Right cardiac atrium (tissue), 5 donors: ENCODE data around the gene ARAP2. TPM values are rescaled to one million over a fixed set of nuclear protein-coding genes. Genes with fewer than 3 reads are reported as not detected.

Experiments
- ATAC-seq, 2 donors: fragments of 200-7000 bp; cut with Tn5 transposase; one replicate each; pipeline versions ENCODE4 v1.8.0 to v1.9.1; 2020; ENCODE audit warnings: moderate library complexity in 2 of 2, mild to moderate bottlenecking in 1 of 2
- DNase-seq, 3 donors: peaks; one replicate each; pipeline ENCODE4 v3.0.0-alpha.2; 2020
- H3K27ac ChIP-seq: one replicate; pipeline ENCODE4 v1.5.1; 2013; ENCODE audit warnings: mild to moderate bottlenecking, low read length, control low read depth, moderate library complexity
- H3K27me3 ChIP-seq: one replicate; pipeline ENCODE4 v1.6.1; 2013; ENCODE audit not compliant: control insufficient read depth, insufficient read depth
- H3K4me1 ChIP-seq: one replicate; pipeline ENCODE4 v1.6.1; 2013; ENCODE audit warnings: low read length; ENCODE audit not compliant: control insufficient read depth, insufficient read depth
- H3K4me3 ChIP-seq: one replicate; pipeline ENCODE4 v1.5.1; 2013; ENCODE audit warnings: low read length, control low read depth
- H3K9me3 ChIP-seq: one replicate; pipeline ENCODE4 v1.6.1; 2013; ENCODE audit warnings: low read length; ENCODE audit not compliant: control insufficient read depth
- WGBS: extraction: QIAGEN DNeasy Blood & Tissue Kit; methylation state at CpG from one replicate; pipeline ENCODE4 v1.1.7; 2013; 5-methylcytosine and 5-hydroxymethylcytosine counted together
- intact Hi-C, 4 donors: fragments of 100-400 bp; cut with DNase I; formaldehyde crosslinking; loops; one replicate each; pipeline versions ENCODE4 v1.11.0 to v1.14.0; 2022 to 2023
- polyA plus RNA-seq: library from polyadenylated mRNA; stranded (reverse); fragments of 200-250 nt; gene quantifications from one replicate; pipeline ENCODE4 v1.2.3, GENCODE V29; 2013
- total RNA-seq, 4 donors: library from RNA; stranded (reverse); fragmentation: NEBNext Ultra II Directional; extraction: Animal tissue kit (Norgen Biotek cat#: 25700); gene quantifications; one replicate each; pipeline ENCODE4 v1.2.1, GENCODE V29; 2021
- donor health status: healthy with polysubstance abuse.
- donor health status: DM: no; HTN: yes; CAD: no.
- donor health status: DM: no; HTN: no; CAD: no.
- donor health status: DM: no; HTN: yes; CAD: no; lungs with severe emphysema.
- donor health status: DM: yes; HTN: yes; CAD: no.

ARAP2 gene
- total and polyA plus RNA-seq, 5 donors: 0.72 to 9.4 (median 3.7) TPM

DNA sequence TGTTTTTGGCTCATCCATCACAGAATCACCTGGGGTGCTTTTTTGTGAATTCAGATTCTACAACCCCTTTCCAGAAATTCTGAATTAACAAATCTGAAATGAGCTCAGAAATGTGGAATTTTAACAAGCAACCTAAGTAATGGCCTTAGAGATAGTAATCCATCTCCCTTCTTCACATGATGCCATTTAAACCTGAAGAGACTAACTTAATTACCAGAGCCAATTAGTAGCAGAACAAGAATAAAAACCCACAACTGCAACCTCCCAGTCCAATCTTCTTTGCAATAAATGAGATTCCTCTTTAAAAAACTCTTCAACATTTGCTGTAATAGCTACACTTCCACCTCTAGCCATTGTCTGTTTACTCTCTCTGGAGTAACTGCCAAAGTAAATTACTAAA is 69.7 kb downstream of the ARAP2 start:
- no peaks in the 10 kb centered on the region for H3K27me3 ChIP-seq
- H3K27ac ChIP-seq: no peak overlapping the region
- DNase-seq (no peak), ATAC-seq (no peak)
- H3K4me3 ChIP-seq: no peak overlapping the region
- intact Hi-C loops: no loop called here
- no peaks in the 10 kb centered on the region for H3K9me3 ChIP-seq
- H3K4me1 ChIP-seq: no peaks in the 10 kb centered on the region

DNA sequence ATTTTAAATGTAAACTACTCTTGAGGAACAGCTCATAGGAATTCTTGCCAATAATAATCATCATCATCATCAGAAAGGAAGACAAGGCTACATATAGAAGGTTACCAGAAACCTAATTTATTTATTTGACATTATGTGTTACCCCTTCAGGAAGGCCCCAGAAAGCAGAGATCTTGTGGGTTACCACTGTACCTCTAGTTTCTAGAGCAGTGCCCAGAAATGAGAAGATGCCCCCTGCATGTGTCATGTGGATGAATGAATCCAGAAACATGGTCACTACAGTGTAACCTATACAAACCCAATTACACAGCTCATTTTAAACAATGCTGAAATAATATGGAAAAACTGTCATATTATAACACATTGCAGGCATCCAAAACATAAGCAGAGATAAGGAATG is 70.4 kb downstream of the ARAP2 start:
- no peak for DNase-seq
- no peak for ATAC-seq
- intact Hi-C loops: no loop called here
- H3K4me1 ChIP-seq: no peaks in the 10 kb centered on the region
- no peaks in the 10 kb centered on the region for H3K27me3 ChIP-seq
- no peak overlapping the region for H3K27ac ChIP-seq
- H3K9me3 ChIP-seq: no peaks in the 10 kb centered on the region
- no peak overlapping the region for H3K4me3 ChIP-seq

DNA sequence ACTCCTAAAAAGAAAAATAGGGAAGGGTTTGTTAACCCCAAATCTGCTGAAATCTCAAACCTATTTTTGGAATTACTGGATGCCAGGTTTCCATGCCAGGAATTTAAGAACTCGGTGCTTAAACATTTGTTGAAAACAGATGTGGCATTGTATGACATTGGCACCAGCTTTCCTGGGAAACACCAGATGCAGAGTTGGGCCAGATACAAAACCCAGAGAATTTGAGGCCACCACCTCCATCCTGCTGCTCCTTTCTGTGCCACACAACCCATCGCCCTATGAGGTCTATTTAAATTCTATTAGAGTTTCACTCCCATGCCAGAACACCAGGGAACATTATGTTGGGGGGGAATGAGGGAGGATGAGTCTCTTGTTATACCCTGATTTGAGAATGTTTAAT is 71.7 kb downstream of the ARAP2 start:
- H3K4me3 ChIP-seq: no peak overlapping the region
- H3K27me3 ChIP-seq: no peaks in the 10 kb centered on the region
- no peak for DNase-seq
- intact Hi-C loops: no loop called here
- ATAC-seq: no peak
- no peak overlapping the region for H3K27ac ChIP-seq
- no peaks in the 10 kb centered on the region for H3K4me1 ChIP-seq
- 48% methylated on average over 2 of the region's 2 CpGs for WGBS
- no peaks in the 10 kb centered on the region for H3K9me3 ChIP-seq

DNA sequence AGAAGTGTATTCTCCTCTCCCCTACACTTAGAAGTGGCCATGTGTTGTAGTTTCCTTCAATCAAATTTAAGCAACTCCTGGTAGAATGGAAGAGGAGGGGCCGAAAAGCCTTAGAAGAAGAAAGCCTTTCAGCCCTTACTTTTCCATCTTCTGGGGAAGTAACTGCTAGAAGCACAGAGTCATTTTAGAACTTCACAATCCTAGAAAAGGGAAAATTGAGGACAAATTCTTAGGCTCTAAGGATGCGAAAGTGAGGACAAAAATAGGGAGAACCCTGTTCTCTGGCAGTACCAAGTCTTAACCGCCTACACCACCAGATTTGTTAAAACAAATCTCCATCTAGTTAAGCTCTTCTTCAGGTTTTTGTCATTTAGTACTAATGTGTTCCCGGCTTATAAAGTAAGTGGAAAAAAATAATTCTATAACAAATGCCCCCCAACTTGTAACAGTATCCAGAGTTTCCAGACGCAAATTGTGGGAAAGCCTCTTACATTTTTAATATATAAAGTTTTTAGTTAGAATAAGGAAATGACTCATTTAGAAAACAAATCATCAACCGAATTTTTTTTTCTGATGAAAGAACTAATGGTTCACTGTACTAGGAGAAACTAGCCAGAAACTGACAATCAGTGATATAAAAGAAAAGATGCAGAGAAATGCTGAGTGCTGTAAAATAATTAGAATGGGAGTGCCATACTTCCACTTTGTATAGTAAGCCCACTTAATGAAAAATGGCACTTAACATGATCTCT is 76.0 kb downstream of the ARAP2 start:
- Histone ChIP-seq H3K27me3 (no peaks in the 10 kb centered on the region), H3K4me3 (no peak overlapping the region), H3K4me1 (no peaks in the 10 kb centered on the region), H3K27ac (no peak overlapping the region), H3K9me3 (no peaks in the 10 kb centered on the region)
- 78% methylated on average over 6 of the region's 6 CpGs for WGBS
- ATAC-seq: no peak
- intact Hi-C loops: no loop called here
- DNase-seq: no peak

DNA sequence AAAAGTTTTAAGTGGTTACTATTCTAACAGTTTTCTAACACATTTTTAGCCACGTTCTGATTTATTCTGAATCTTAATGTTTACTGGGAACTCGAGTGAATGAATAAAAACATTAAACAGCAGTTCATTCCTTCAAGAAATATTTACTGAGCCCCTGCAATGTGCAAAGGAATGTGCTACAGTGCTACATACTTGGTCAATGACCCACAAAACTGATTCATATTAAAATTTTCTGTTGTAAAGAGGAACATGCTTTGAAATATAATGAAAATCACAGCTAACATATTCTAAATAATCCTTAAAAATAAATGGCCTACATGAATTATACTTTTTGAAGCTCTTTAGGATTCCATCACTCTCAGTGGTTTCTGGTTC is 78.7 kb downstream of the ARAP2 start:
- no peaks in the 10 kb centered on the region for H3K27me3 ChIP-seq
- H3K9me3 ChIP-seq: no peaks in the 10 kb centered on the region
- no peak overlapping the region for H3K4me3 ChIP-seq
- no peaks in the 10 kb centered on the region for H3K4me1 ChIP-seq
- ATAC-seq (no peak), DNase-seq (no peak)
- H3K27ac ChIP-seq: no peak overlapping the region
- intact Hi-C loops: no loop called here
- WGBS: 46% methylated on average over 2 of the region's 2 CpGs

DNA sequence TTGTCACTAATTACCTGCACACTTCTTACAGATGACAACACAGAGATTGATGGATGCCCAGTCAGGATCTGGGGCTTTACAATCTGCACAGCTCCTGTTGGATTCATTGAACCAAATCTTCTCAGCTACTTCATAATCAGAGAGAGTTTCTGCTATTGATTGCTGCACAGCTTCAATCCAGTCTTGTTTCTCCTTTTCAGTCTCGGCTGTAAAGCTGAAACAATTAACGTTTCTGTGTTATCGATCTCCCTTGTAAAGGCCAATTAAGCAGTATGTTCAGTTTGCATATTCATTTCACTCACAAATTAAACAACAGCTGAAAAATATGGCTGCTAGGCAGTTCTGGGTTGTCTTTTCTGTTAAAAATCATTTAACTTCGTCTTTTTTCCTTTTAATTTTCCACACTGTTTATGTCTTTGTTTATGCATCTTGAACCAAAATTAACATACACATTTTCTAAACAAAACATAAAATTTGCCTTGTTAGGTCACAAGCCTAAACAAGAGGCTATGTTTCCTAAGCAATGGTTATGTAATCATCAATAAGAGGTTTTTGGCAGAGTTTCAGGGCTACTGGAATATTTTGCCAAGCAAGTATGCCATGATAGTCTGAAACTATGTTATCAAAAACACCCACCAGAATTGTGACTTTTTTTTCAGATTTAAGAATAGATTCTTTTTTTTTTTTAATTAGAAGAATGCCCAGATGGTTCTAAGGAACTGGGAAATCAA is 79.2 kb downstream of the ARAP2 start:
- intact Hi-C loops: no loop called here
- 85% methylated on average over 4 of the region's 4 CpGs for WGBS
- no peaks in the 10 kb centered on the region for H3K27me3 ChIP-seq
- no peaks in the 10 kb centered on the region for H3K9me3 ChIP-seq
- H3K4me1 ChIP-seq: no peaks in the 10 kb centered on the region
- ATAC-seq: no peak
- no peak overlapping the region for H3K4me3 ChIP-seq
- no peak overlapping the region for H3K27ac ChIP-seq
- no peak for DNase-seq

DNA sequence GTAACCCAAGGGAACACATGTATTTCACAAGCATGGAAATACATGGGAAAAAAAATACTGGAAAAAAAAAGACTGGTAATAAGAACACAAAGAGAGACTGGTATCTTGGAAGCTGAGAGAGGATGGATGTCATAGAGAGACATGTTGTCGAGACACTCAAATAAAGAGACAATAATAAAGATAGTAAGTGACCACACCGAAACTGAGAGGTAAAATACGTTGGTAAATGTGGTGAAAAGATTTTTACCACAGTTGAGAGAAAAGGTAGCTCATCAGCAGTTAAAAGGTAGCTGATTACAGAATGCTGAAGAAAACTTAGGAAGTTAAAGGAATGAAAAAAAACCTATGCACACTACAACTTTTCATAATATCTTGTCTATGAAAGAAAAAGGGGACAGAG is 81.1 kb downstream of the ARAP2 start:
- no peak for DNase-seq
- no peaks in the 10 kb centered on the region for H3K9me3 ChIP-seq
- no peaks in the 10 kb centered on the region for H3K27me3 ChIP-seq
- H3K27ac ChIP-seq: no peak overlapping the region
- H3K4me3 ChIP-seq: no peak overlapping the region
- WGBS: 88% methylated on average over 3 of the region's 3 CpGs
- H3K4me1 ChIP-seq: no peaks in the 10 kb centered on the region
- intact Hi-C loops: no loop called here
- ATAC-seq: no peak

DNA sequence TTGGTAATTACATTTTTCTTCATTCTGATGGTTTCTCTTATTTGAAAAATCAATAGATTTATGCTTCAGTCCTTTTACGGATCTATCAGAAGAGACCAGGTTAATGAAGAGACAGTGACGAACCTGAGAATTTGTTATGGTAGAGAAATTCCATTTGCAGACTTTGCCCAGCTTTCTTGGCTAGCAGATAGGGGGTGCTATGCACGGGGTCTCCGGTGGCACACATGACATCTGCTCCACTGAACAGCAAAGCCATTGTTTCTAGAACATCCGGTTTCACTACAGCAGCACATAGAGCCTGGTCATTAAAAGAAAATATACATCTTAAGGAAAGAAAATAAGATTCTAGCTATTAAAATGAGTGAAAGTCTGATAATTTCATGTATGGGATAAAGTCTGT is 85.1 kb downstream of the ARAP2 start:
- Histone ChIP-seq H3K9me3 (no peaks in the 10 kb centered on the region), H3K27me3 (no peaks in the 10 kb centered on the region), H3K4me1 (no peaks in the 10 kb centered on the region), H3K27ac (no peak overlapping the region), H3K4me3 (no peak overlapping the region)
- no peak for ATAC-seq
- intact Hi-C loops: no loop called here
- DNase-seq: no peak
- 79% methylated on average over 5 of the region's 5 CpGs for WGBS

DNA sequence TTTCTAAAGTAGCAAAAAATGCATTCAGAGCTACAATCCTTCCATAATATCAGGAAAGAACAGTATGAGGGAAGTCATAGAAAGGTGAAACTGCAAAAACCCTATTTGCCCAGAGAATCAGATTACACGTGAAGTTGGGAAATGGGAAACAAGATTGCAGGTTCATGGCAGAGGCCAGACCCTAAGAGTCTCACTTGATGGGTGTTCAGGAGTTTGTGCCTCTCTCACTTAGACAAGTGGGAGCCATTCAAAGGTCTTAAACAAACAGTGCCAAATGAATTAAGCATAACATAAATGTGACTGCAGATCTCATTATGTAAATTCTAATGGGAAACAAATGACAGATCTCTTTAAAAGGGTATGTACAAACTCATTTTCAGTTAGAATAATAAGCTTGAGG is 91.6 kb downstream of the ARAP2 start:
- WGBS: 61% methylated on average over 1 of the region's 1 CpG
- Histone ChIP-seq H3K27ac (no peak overlapping the region), H3K9me3 (no peaks in the 10 kb centered on the region), H3K27me3 (no peaks in the 10 kb centered on the region), H3K4me1 (no peaks in the 10 kb centered on the region), H3K4me3 (no peak overlapping the region)
- intact Hi-C loops: no loop called here
- ATAC-seq: no peak
- no peak for DNase-seq

DNA sequence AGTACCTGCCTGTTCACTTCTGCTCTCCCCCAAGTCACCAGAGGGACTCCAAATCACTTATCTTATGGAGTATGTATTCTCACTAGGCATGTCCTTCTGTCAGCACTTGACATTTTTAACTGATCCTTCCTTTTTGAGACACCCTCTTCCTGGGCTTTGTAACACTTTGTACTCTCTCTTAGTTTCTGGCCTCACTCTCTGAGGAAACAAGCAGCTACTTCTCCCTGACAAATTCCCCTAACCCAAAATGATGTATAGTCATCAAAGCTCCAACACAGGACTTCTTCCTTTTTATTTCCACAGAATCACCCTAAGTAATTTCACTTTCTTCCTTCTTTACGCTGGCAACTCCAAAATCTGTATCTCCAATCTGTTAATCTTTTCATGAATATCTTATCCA is 101.8 kb downstream of the ARAP2 start:
- intact Hi-C loops: no loop called here
- H3K4me1 ChIP-seq: no peaks in the 10 kb centered on the region
- 74% methylated on average over 1 of the region's 1 CpG for WGBS
- no peaks in the 10 kb centered on the region for H3K27me3 ChIP-seq
- H3K4me3 ChIP-seq: no peak overlapping the region
- DNase-seq: no peak
- no peak for ATAC-seq
- H3K27ac ChIP-seq: no peak overlapping the region
- no peaks in the 10 kb centered on the region for H3K9me3 ChIP-seq

DNA sequence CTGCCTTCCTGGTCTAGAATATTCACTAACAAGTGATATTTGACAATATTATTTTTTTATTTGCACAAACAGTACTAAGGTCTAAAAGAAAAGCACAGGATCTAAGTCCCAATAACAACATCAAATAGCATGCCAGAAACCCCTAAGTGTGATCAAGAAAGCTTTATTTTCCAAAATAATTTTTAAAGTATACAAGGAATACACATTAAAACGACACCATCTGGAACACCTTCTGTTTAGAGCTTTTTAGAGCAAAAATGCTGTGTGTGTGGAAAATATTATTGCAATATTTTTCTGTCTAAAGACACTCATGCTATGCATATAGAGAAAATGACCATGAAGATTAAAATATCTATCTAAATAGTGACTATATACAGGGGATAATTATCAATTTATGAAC is 103.1 kb downstream of the ARAP2 start:
- Histone ChIP-seq H3K4me3 (no peak overlapping the region), H3K27ac (no peak overlapping the region), H3K27me3 (no peaks in the 10 kb centered on the region), H3K9me3 (no peaks in the 10 kb centered on the region), H3K4me1 (no peaks in the 10 kb centered on the region)
- DNase-seq: no peak
- WGBS: 68% methylated on average over 1 of the region's 1 CpG
- no peak for ATAC-seq
- intact Hi-C loops: no loop called here

DNA sequence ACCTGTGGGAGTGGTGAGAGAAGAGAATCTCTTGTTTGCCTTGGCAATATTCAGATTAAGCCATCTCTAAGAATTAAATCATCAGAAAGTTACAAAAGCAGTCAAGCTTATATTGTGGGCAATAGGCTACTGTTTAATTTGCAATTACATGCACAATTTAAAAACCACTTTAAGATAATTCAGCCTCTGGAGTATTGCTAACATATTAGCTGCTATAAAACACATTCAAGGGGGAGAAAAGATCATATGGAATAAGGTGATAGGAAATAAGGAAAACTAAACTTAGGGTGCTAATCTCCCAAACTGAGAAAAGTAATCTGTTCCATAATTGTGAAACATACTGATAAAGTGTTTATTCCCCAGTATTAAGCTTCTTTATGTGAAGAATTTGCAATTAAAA is 103.9 kb downstream of the ARAP2 start:
- DNase-seq: no peak
- ATAC-seq: no peak
- Histone ChIP-seq H3K27ac (no peak overlapping the region), H3K4me3 (no peak overlapping the region), H3K4me1 (no peaks in the 10 kb centered on the region), H3K9me3 (no peaks in the 10 kb centered on the region), H3K27me3 (no peaks in the 10 kb centered on the region)
- intact Hi-C loops: no loop called here
